ENCODE data around the gene NRBP1.

Gene NRBP1

DNA sequence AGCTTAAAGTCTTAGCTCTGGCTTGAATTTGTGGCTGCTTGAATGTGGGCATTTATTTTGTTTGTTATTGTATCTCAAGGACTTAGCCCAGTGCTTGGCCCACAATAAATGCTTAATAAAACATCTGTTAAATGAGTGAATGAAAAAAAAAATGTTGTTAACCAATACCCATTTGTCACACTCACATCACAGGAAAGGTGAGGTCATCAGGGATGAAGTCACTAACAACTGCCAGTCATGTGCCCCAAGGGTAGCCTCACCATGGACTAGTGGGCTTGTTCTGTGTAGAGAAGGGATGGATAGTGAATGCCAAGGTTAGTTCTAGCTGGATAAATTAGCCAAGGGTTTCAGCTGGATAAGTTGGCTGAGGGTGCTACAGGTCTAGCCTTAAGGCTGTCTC is 3.0 kb downstream of the NRBP1 start:
- TF ChIP-seq CTCF (conservative IDR thresholded peaks at IDR 0.05; ENCODE audit: low read depth): no peak
- no peak overlapping the region for H3K27ac ChIP-seq
- POLR2A ChIA-PET (ENCODE audit: low non-redundant PET): no interaction called here
- DNase-seq (ENCODE audit: low spot score): no peak
- CTCF ChIA-PET: interaction anchor here (1.2 to 3.8 kb wide), 2 partner anchors 17 to 23 kb away, joined by 3 to 19 read pairs; partner anchors contain the start of gene PPM1G

DNA sequence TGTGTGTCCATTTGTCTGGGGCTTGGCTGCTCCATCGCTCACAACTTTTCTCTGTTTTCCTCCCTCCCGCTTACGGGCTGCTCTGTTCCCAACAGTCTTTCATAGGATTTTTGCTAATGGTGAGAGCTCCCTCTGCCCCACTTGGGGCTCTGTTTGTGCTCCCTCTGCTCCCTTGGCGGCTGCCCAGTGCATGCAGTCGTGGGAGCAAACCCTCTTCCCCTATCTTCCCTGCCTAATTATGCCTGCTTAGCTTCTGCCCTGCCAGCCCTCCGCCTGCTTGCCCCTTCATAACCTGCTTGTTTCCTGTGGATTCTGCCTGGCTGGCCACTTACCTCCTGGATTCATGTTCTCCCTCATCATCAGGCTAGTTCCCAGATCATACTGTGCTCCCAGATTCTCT is 7.2 kb downstream of the NRBP1 start:
- no peak for TF ChIP-seq CTCF (conservative IDR thresholded peaks at IDR 0.05; ENCODE audit: low read depth)
- CTCF ChIA-PET: interaction anchor here (0.6 kb wide), 1 partner anchor 163 kb away, joined by 3 read pairs; no protein-coding TSS in a partner anchor
- no peak for DNase-seq (ENCODE audit: low spot score)
- POLR2A ChIA-PET (ENCODE audit: low non-redundant PET): no interaction called here
- H3K27ac ChIP-seq: no peak overlapping the region

DNA sequence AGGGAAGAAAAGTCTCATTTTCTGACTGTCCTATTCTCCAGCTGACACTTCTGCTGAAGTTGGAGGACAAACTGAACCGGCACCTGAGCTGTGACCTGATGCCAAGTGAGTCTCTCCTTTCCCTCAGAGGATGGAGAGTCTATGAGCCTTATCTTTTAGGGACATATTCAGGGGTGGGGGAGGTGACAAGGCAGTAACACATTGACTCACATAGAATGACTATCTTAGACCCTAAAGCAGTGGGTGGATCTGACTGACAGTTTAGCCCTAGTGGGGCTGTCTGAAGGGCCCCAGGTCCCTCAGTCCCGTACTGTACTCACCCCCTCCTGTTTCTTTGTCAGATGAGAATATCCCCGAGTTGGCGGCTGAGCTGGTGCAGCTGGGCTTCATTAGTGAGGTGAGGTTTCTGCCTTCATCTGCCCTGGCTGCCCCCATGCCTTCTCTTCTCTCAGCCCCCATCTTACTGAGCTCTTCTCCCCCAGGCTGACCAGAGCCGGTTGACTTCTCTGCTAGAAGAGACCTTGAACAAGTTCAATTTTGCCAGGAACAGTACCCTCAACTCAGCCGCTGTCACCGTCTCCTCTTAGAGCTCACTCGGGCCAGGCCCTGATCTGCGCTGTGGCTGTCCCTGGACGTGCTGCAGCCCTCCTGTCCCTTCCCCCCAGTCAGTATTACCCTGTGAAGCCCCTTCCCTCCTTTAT is 12.9 kb downstream of the NRBP1 start:
- H3K27ac ChIP-seq: peak overlapping the region; percentile 49
- POLR2A ChIA-PET (ENCODE audit: low non-redundant PET): no interaction called here
- CTCF ChIA-PET: interaction anchor here (1.3 kb wide), 1 partner anchor 12 kb away, joined by 4 read pairs; no protein-coding TSS in a partner anchor
- DNase-seq (ENCODE audit: low spot score): no peak
- TF ChIP-seq CTCF (conservative IDR thresholded peaks at IDR 0.05; ENCODE audit: low read depth): no peak

- peak within 1 kb of the TSS; percentile 49 for H3K27ac ChIP-seq
- peak; percentile 92 for DNase-seq (ENCODE audit: low spot score)
- peak; percentile 54 for TF ChIP-seq CTCF (conservative IDR thresholded peaks at IDR 0.05; ENCODE audit: low read depth)
- ChIA-PET POLR2A (ENCODE audit: low non-redundant PET) (no interaction called here), CTCF (interaction anchor here (1.3 kb wide), 1 partner anchor 13 kb away, joined by 4 read pairs; no protein-coding TSS in a partner anchor)
Measured at GRCh38 chr2:27441958-27442919, 13.8 kb downstream of the NRBP1 start, which contains the start of gene KRTCAP3. Gene KRTCAP3, plus strand, starts transcription at chr2:27442381. Its CDS starts 32 bp downstream, at chr2:27442413.

DNA sequence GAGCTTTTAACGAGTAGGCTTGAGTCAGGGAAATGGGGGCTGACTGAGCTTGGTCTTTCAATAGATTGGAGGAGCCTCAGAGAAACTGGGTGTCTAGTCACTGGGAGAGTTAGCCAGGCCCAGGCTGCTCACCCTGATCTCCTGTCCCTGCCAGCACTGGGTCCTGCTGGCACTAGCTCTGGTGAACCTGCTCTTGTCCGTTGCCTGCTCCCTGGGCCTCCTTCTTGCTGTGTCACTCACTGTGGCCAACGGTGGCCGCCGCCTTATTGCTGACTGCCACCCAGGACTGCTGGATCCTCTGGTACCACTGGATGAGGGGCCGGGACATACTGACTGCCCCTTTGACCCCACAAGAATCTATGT is 14.5 kb downstream of the NRBP1 start:
- ChIA-PET CTCF (no interaction called here), POLR2A (ENCODE audit: low non-redundant PET) (no interaction called here)
- no peak for TF ChIP-seq CTCF (conservative IDR thresholded peaks at IDR 0.05; ENCODE audit: low read depth)
- peak overlapping the region; percentile 49 for H3K27ac ChIP-seq
- DNase-seq (ENCODE audit: low spot score): no peak

DNA sequence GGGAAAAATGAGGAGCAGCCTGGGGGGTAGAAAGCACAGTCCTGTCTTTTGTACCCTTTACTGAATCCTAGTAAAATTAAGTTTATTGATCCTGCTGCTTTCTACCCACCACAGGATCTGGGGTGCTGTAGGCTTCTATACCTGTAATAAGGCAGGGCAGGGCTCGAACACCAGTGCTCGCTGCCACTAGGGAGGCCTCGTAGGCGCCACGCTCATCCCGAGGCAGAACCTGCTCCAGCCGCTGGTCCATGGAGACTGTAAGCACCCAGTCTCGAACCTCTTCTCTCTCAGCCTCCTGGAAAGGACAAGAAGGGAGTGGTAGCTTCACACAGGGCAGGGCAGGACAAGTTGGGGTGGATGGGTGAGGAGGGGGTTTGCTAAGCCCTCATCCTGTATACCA is 16.7 kb downstream of the NRBP1 start:
- no peak for DNase-seq (ENCODE audit: low spot score)
- H3K27ac ChIP-seq: peak overlapping the region; percentile 53
- POLR2A ChIA-PET (ENCODE audit: low non-redundant PET): no interaction called here
- CTCF ChIA-PET: no interaction called here
- TF ChIP-seq CTCF (conservative IDR thresholded peaks at IDR 0.05; ENCODE audit: low read depth): no peak

Data from RWPE1 (cell line).